Loucy (cell line): ENCODE data around the gene PLEKHG5.

Source experiments
- H2AFZ ChIP-seq: fragments of 200-600 bp; sonication (generic); 2 replicates; pipeline ENCODE4 v1.6.0; 2016; ENCODE audit warnings: antibody characterized with exemption, mild to moderate bottlenecking, low read length, moderate library complexity
- H3F3A ChIP-seq: fragments of 200-600 bp; 2 replicates; pipeline ENCODE4 v1.6.0; 2016; ENCODE audit warnings: antibody characterized with exemption, low read depth, mild to moderate bottlenecking
- H3K27me3 ChIP-seq: fragments of 200-600 bp; sonication (generic); 2 replicates; pipeline ENCODE4 v1.6.1; 2014; ENCODE audit warnings: low read length, mild to moderate bottlenecking; ENCODE audit not compliant: insufficient read depth, poor library complexity, severe bottlenecking
- H3K36me3 ChIP-seq: fragments of 200-600 bp; sonication (generic); 2 replicates; pipeline ENCODE4 v1.6.1; 2016; ENCODE audit warnings: low read length; ENCODE audit not compliant: insufficient read depth
- H3K4me1 ChIP-seq: fragments of 200-600 bp; sonication (generic); 2 replicates; pipeline ENCODE4 v1.5.1; 2014; ENCODE audit warnings: low read length, mild to moderate bottlenecking; ENCODE audit not compliant: insufficient read depth, poor library complexity, severe bottlenecking
- H3K4me2 ChIP-seq: fragments of 200-600 bp; sonication (generic); 2 replicates; pipeline ENCODE4 v1.6.0; 2014; ENCODE audit warnings: antibody characterized with exemption, low read length, low read depth, mild to moderate bottlenecking; ENCODE audit not compliant: poor library complexity, severe bottlenecking
- H3K4me3 ChIP-seq: fragments of 200-600 bp; sonication (generic); 2 replicates; pipeline ENCODE4 v1.5.1; 2014; ENCODE audit warnings: low read length, mild to moderate bottlenecking, mixed read lengths; ENCODE audit not compliant: poor library complexity, severe bottlenecking
- H3K79me2 ChIP-seq: fragments of 200-600 bp; sonication (generic); 2 replicates; pipeline ENCODE4 v1.6.1; 2014; ENCODE audit warnings: low read length; ENCODE audit not compliant: insufficient read depth
- H3K9ac ChIP-seq: fragments of 200-600 bp; sonication (generic); 2 replicates; pipeline ENCODE4 v1.6.0; 2014; ENCODE audit warnings: mild to moderate bottlenecking, low read depth, low read length, moderate library complexity; ENCODE audit not compliant: poor library complexity, severe bottlenecking
- H3K9me2 ChIP-seq: fragments of 200-600 bp; sonication (generic); replicated peaks from 2 replicates; pipeline ENCODE4 v1.6.1; 2016; ENCODE audit warnings: low read depth, low read length, mixed read lengths
- H3K9me3 ChIP-seq: fragments of 200-600 bp; sonication (generic); 2 replicates; pipeline ENCODE4 v1.6.1; 2014; ENCODE audit warnings: mild to moderate bottlenecking, antibody characterized with exemption, low read length, low read depth; ENCODE audit not compliant: insufficient read depth
- H4K20me1 ChIP-seq: fragments of 200-600 bp; sonication (generic); 2 replicates; pipeline ENCODE4 v1.6.0; 2014; ENCODE audit warnings: antibody characterized with exemption, low read length, mild to moderate bottlenecking; ENCODE audit not compliant: insufficient read depth, poor library complexity, severe bottlenecking
- CTCF ChIP-seq: fragments of 200-600 bp; sonication (generic); conservative IDR thresholded peaks from 2 replicates; pipeline ENCODE4 v1.5.1; 2014; ENCODE audit warnings: mild to moderate bottlenecking, antibody characterized with exemption, low read length
- EZH2phosphoT487 ChIP-seq: fragments of 200-600 bp; IDR thresholded peaks from 2 replicates; pipeline ENCODE4 v1.6.1; 2018; ENCODE audit warnings: antibody characterized with exemption, mild to moderate bottlenecking, moderate library complexity, borderline replicate concordance

PLEKHG5 gene

GRCh38 chr1:6417961-6418667, 73.4 kb downstream of the PLEKHG5 start:
- no peak overlapping the region for H2AFZ ChIP-seq
- no peaks in the 10 kb centered on the region for H3F3A ChIP-seq
- no peaks in the 10 kb centered on the region for H4K20me1 ChIP-seq
- TF ChIP-seq EZH2phosphoT487 (no peak), CTCF (no peak)
- H3K4me3 ChIP-seq = no peak overlapping the region
- H3K9me2 ChIP-seq = no peaks in the 10 kb centered on the region
- H3K4me1 ChIP-seq = peaks cover 4% of the 10 kb centered on the region
- H3K4me2 ChIP-seq = no peak overlapping the region
- no peak overlapping the region for H3K9ac ChIP-seq
- H3K79me2 ChIP-seq = no peaks in the 10 kb centered on the region
- no peaks in the 10 kb centered on the region for H3K27me3 ChIP-seq
- H3K9me3 ChIP-seq = no peaks in the 10 kb centered on the region
- H3K36me3 ChIP-seq = no peaks in the 10 kb centered on the region
